Measurements from ENCODE around the gene DPM2.

The DPM2 gene

GRCh38 chr9:127937388-127938297 lies at the start of gene DPM2:
Gene DPM2 (minus strand): TSS chr9:127937854. CDS start chr9:127937820, 34 bp downstream.
- peak; percentile 67 for DNase-seq

- no peak for DNase-seq
Measured at GRCh38 chr9:127987103-127987614, 49.5 kb upstream of the DPM2 start.

- no peak for DNase-seq
Measured at GRCh38 chr9:127985011-127985410, 47.4 kb upstream of the DPM2 start.

GRCh38 chr9:127983847-127984289 lies 46.2 kb upstream of the DPM2 start:
- no peak for DNase-seq

GRCh38 chr9:127982912-127983311 lies 45.3 kb upstream of the DPM2 start:
- DNase-seq = no peak

- DNase-seq = no peak
Measured at GRCh38 chr9:127981559-127982121, 44.0 kb upstream of the DPM2 start.

GRCh38 chr9:127980706-127981558 lies 43.3 kb upstream of the DPM2 start, which contains the start of gene EEIG1:
Gene EEIG1 (minus strand): TSS chr9:127980989. CDS start chr9:127980137, 852 bp downstream.
- DNase-seq = peak; percentile 51

- DNase-seq = no peak
Measured at GRCh38 chr9:127980060-127980705, 42.5 kb upstream of the DPM2 start.

GRCh38 chr9:127979333-127980059 lies 41.8 kb upstream of the DPM2 start:
- DNase-seq = no peak

- no peak for DNase-seq
Measured at GRCh38 chr9:127979015-127979332, 41.3 kb upstream of the DPM2 start.

- no peak for DNase-seq
Measured at GRCh38 chr9:127977884-127978647, 40.4 kb upstream of the DPM2 start.

- no peak for DNase-seq
Measured at GRCh38 chr9:127977009-127977883, 39.6 kb upstream of the DPM2 start.

- no peak for DNase-seq
Measured at GRCh38 chr9:127976498-127976897, 38.8 kb upstream of the DPM2 start.

GRCh38 chr9:127975376-127976315 lies 38.0 kb upstream of the DPM2 start:
- no peak for DNase-seq

GRCh38 chr9:127974769-127975261 lies 37.2 kb upstream of the DPM2 start:
- DNase-seq = no peak

GRCh38 chr9:127974001-127974768 lies 36.5 kb upstream of the DPM2 start:
- no peak for DNase-seq

- DNase-seq = no peak
Measured at GRCh38 chr9:127973169-127974000, 35.7 kb upstream of the DPM2 start.

All from SHP77 treated with DMSO at 0.1 percent for 48 hours (cell line).